Body of pancreas (tissue), 4 donors: Measurements from ENCODE around the gene GGTA1. TPM values are rescaled to one million over a fixed set of nuclear protein-coding genes. Genes with fewer than 3 reads are reported as not detected.
"Not testable (repeated sequence)": the region's sequence is repeated elsewhere in the genome, so short reads cannot be mapped to it uniquely, and the experiment has no call there.

ENCODE experiments used
- ATAC-seq: fragments of 150-250 bp; one replicate; pipeline ENCODE4 v1.9.1; 2016
- DNase-seq, 4 donors: peaks; one replicate each; pipeline ENCODE4 v3.0.0-alpha.2; 2019
- H3K27ac ChIP-seq, 4 donors: fragments of 200-600 bp; sonication (generic); 1 replicate in 3 of 4; 2 replicates in 1 of 4; pipeline versions ENCODE4 v1.5.1 to v1.6.1; 2016 to 2019; ENCODE audit warnings: mild to moderate bottlenecking in 1 of 4, mixed read lengths in 1 of 4, moderate library complexity in 1 of 4
- H3K27me3 ChIP-seq, 2 donors: fragments of 200-600 bp; sonication (generic); one replicate each; pipeline ENCODE4 v1.6.0; 2016; ENCODE audit warnings: mild to moderate bottlenecking in 1 of 2
- H3K36me3 ChIP-seq, 2 donors: fragments of 200-600 bp; sonication (generic); replicated peaks in 1 of 2; 2 replicates each; pipeline ENCODE4 v1.5.1; 2016; ENCODE audit warnings: low read depth in 2 of 2; ENCODE audit not compliant: insufficient read depth in 1 of 2
- H3K4me1 ChIP-seq: fragments of 200-600 bp; sonication (generic); one replicate; pipeline ENCODE4 v1.6.0; 2016
- H3K4me3 ChIP-seq, 2 donors: fragments of 200-600 bp; sonication (generic); 1 replicate in 1 of 2; 2 replicates in 1 of 2; pipeline ENCODE4 v1.5.1; 2016 to 2019
- H3K9me3 ChIP-seq, 3 donors: fragments of 200-600 bp; sonication (generic); 1 replicate in 2 of 3; 2 replicates in 1 of 3; pipeline ENCODE4 v1.5.1; 2016
- POLR2A ChIP-seq, 3 donors: fragments of 450-650 bp; IDR thresholded peaks; one replicate each; pipeline ENCODE4 v1.6.1; 2016; ENCODE audit warnings: antibody characterized with exemption in 3 of 3, mild to moderate bottlenecking in 2 of 3
- WGBS, 2 donors: methylation state at CpG; one replicate each; pipeline ENCODE4 v1.1.5; 2017; 5-methylcytosine and 5-hydroxymethylcytosine counted together
- intact Hi-C: fragments of 100-400 bp; cut with DNase I; formaldehyde crosslinking; loops from one replicate; pipeline ENCODE4 v1.15.1; 2023
- total RNA-seq, 2 donors: library from RNA; depleted of rRNA; stranded (reverse); fragments of >200 nt; gene quantifications; one replicate each; pipeline ENCODE4 v1.1.0, GENCODE V29; 2016
- TF ChIP-seq, protein P1 (sequence below), 7 experiments: fragments of 450-650 bp in 4 of 7; fragments of 200-600 bp in 3 of 7; sonication (generic) in 3 of 7; IDR thresholded peaks; one replicate each; pipeline ENCODE4 v1.5.1; 2016 to 2019; ENCODE audit warnings: antibody characterized with exemption in 7 of 7

Gene GGTA1
- total RNA-seq, 2 donors from 2014 or later, result 2.3 to 2.6 TPM

DNA sequence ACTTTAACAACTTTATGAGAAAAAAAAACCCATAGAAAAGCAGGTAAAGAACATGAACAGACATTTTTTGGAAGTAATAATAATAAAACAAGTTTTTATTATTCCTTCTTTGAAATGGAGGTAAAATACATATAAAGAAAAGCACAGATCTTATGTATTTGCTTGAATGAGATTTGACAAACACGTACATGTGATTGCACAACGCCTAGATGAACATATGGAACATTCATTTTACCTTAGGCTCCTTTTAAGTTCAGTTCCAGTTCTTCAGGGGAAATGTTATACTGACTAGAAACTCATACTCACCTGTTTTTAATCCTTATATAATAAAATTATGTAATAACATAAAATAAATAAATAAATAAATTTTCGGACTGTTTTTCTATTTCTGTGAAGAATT, 61.8 kb downstream of the GGTA1 start:
- Histone ChIP-seq H3K36me3 (no peaks in the 10 kb centered on the region), H3K4me1 (no peaks in the 10 kb centered on the region), H3K9me3 (no peaks in the 10 kb centered on the region), H3K27me3 (no peaks in the 10 kb centered on the region), H3K27ac (no peak overlapping the region), H3K4me3 (no peak overlapping the region)
- DNase-seq (no peak), ATAC-seq (no peak)
- WGBS, 2 donors, result 57 to 88% methylated on average over 3 of the region's 3 CpGs
- intact Hi-C loops, result no loop called here
- no peak for TF ChIP-seq POLR2A (IDR thresholded peaks at IDR 0.05)
- TF ChIP-seq, protein P1, sequence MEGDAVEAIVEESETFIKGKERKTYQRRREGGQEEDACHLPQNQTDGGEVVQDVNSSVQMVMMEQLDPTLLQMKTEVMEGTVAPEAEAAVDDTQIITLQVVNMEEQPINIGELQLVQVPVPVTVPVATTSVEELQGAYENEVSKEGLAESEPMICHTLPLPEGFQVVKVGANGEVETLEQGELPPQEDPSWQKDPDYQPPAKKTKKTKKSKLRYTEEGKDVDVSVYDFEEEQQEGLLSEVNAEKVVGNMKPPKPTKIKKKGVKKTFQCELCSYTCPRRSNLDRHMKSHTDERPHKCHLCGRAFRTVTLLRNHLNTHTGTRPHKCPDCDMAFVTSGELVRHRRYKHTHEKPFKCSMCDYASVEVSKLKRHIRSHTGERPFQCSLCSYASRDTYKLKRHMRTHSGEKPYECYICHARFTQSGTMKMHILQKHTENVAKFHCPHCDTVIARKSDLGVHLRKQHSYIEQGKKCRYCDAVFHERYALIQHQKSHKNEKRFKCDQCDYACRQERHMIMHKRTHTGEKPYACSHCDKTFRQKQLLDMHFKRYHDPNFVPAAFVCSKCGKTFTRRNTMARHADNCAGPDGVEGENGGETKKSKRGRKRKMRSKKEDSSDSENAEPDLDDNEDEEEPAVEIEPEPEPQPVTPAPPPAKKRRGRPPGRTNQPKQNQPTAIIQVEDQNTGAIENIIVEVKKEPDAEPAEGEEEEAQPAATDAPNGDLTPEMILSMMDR (IDR thresholded peaks at IDR 0.05), result no peak

DNA sequence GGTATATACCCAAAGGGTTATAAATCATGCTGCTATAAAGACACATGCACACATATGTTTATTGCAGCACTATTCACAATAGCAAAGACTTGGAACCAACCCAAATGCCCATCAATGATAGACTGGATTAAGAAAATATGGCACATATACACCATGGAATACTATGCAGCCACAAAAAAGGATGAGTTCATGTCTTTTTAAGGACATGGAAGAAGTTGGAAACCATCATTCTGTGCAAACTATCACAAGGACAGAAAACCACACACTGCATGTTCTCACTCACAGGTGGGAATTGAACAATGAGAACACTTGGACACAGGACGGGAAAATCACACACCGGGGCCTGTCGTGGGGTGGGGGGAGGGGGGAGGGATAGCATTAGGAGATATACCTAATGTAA, 62.6 kb downstream of the GGTA1 start:
- intact Hi-C loops, H3K27me3 ChIP-seq, H3K27ac ChIP-seq, H3K4me3 ChIP-seq, H3K36me3 ChIP-seq, ATAC-seq, H3K4me1 ChIP-seq, H3K9me3 ChIP-seq, DNase-seq: not testable (repeated sequence)
- 77 to 95% methylated on average over 3 of the region's 3 CpGs for WGBS, 2 donors

DNA sequence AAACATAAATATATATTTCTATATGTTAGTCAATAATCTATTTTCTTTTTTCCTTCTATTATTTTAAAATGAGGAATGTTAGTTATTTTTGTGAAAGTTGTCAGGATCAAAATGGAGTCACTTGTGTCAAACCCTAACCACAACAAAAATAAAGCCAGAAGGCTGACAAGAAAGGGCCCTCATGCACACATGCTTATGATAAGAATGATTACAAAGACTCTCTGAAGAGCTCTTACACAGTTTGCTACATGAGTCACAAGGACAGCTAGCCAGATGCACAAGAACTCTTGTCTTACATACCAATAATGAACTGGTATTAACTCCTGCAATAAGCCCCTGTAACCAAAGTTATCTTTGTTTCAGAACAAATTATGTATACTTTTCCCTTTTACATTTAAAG, 64.7 kb downstream of the GGTA1 start:
- H3K36me3 ChIP-seq, result no peaks in the 10 kb centered on the region
- H3K9me3 ChIP-seq, result no peaks in the 10 kb centered on the region
- H3K4me1 ChIP-seq, result no peaks in the 10 kb centered on the region
- ATAC-seq, result no peak
- no peak overlapping the region for H3K27ac ChIP-seq
- DNase-seq, result no peak
- intact Hi-C loops, result no loop called here
- no peak overlapping the region for H3K4me3 ChIP-seq
- TF ChIP-seq, protein P1 (IDR thresholded peaks at IDR 0.05), result no peak
- TF ChIP-seq POLR2A (IDR thresholded peaks at IDR 0.05), result no peak
- no peaks in the 10 kb centered on the region for H3K27me3 ChIP-seq

DNA sequence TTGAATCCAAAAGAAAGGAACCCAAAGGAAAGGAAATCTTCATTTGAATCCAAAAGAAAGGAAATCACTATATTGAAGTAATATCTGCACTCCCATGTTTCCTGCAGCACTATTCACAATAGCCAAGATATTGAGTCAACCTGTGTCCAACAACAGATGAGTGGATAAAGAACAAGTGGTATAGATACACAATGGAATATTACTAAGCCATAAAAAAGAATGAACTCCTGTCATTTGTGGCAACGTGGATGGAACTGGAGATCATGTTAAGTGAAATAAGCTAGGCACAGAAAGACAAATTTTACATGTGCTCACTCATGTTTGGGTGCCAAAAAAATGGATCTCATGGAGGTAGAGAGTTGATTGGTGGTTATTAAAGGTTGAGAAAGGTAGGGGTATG, 71.7 kb downstream of the GGTA1 start:
- intact Hi-C loops, result no loop called here
- Histone ChIP-seq H3K9me3 (no peaks in the 10 kb centered on the region), H3K27ac (no peak overlapping the region), H3K4me1 (no peaks in the 10 kb centered on the region), H3K4me3 (no peak overlapping the region), H3K36me3 (no peaks in the 10 kb centered on the region), H3K27me3 (no peaks in the 10 kb centered on the region)
- DNase-seq (no peak), ATAC-seq (no peak)
- TF ChIP-seq, protein P1 (IDR thresholded peaks at IDR 0.05), result no peak
- no peak for TF ChIP-seq POLR2A (IDR thresholded peaks at IDR 0.05)
- 45 to 53% methylated on average over 1 of the region's 1 CpG for WGBS, 2 donors

DNA sequence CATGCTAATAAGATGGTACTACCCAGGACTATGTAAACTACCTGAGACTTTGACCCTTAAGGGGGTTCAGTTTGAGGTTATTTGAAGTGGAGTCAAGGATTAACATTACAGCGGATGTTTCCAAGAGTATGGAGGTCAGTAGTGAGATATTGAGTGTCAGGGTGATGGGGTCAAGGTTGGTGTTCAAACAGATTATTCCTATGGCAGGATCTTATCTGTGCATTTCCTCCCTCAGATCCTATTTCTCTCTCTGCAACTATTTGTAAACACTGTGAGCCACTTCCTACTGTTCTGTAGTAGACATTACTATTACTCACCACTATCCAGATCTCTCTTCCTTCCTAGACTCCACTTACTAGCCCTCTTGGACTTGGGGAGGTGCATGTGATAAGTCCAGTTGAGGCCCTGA, 75.6 kb downstream of the GGTA1 start:
- no peak overlapping the region for H3K4me3 ChIP-seq
- no peak overlapping the region for H3K27ac ChIP-seq
- DNase-seq (no peak), ATAC-seq (no peak)
- H3K27me3 ChIP-seq, result no peaks in the 10 kb centered on the region
- H3K36me3 ChIP-seq, result no peaks in the 10 kb centered on the region
- 50 to 100% methylated on average over 1 of the region's 1 CpG for WGBS, 2 donors
- intact Hi-C loops, result no loop called here
- TF ChIP-seq, protein P1 (IDR thresholded peaks at IDR 0.05), result no peak
- no peak for TF ChIP-seq POLR2A (IDR thresholded peaks at IDR 0.05)
- H3K9me3 ChIP-seq, result no peaks in the 10 kb centered on the region
- no peaks in the 10 kb centered on the region for H3K4me1 ChIP-seq
